ENCODE measurements around the gene COX15. TPM values are rescaled to one million over a fixed set of nuclear protein-coding genes. Genes with fewer than 3 reads are reported as not detected.

The COX15 gene
- total RNA-seq, 2 donors from 2014 or later, result 12.5 to 19.8 TPM

DNA sequence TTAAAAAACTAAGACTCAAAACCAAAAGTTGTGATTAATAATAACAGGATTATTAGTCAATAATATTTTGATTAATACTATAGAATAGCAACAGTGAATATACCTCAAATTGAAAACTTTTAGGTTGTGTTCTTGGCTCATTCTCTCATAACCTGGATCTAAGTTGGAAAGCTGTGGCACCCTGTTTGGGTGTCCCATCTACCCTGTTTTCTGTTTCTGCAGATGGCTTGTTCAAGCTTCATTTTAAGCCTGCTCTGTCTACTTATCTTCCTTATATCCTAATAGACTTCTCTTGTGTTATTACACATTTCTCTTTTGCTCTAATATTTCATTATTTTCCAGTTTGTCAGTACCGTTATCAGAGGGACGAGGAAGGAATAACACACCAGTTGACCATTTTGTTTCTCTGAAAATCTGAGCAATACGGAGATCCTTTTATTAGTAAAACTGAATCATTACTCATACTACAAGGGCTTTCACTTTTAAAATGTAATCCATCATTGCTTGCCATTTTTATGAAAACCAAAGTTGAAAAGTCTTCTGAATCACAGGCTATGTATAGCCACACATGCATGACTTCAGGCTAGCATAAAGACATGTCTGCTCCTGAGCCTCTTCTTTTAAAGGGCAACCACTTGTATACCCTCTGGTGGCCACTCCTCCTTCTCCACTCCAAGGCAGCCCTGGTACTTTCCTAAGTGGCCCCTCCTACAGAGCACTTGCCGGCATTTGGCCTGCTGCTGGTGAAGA lies 22.3 kb downstream of the COX15 start:
- H3K9me3 ChIP-seq, result no peaks in the 10 kb centered on the region
- no peaks in the 10 kb centered on the region for H3K27me3 ChIP-seq (replicated peaks; ENCODE audit: insufficient read depth)
- peak overlapping the region in 1 of 2 donors; percentile 23 for H3K27ac ChIP-seq
- ATAC-seq (ENCODE audit: insufficient number of reproducible peaks, low FRiP score, low read depth) (peak; percentile 47), DNase-seq (ENCODE audit: low spot score) (no peak)
- H3K36me3 ChIP-seq, result peaks cover 15% of the 10 kb centered on the region
- H3K4me3 ChIP-seq, result no peak overlapping the region
- no peaks in the 10 kb centered on the region for H3K4me1 ChIP-seq (ENCODE audit: control insufficient read depth in 1 of 2, low read depth in 2 of 2)
- TF ChIP-seq, protein P1, sequence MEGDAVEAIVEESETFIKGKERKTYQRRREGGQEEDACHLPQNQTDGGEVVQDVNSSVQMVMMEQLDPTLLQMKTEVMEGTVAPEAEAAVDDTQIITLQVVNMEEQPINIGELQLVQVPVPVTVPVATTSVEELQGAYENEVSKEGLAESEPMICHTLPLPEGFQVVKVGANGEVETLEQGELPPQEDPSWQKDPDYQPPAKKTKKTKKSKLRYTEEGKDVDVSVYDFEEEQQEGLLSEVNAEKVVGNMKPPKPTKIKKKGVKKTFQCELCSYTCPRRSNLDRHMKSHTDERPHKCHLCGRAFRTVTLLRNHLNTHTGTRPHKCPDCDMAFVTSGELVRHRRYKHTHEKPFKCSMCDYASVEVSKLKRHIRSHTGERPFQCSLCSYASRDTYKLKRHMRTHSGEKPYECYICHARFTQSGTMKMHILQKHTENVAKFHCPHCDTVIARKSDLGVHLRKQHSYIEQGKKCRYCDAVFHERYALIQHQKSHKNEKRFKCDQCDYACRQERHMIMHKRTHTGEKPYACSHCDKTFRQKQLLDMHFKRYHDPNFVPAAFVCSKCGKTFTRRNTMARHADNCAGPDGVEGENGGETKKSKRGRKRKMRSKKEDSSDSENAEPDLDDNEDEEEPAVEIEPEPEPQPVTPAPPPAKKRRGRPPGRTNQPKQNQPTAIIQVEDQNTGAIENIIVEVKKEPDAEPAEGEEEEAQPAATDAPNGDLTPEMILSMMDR (IDR thresholded peaks at IDR 0.05), result no peak

DNA sequence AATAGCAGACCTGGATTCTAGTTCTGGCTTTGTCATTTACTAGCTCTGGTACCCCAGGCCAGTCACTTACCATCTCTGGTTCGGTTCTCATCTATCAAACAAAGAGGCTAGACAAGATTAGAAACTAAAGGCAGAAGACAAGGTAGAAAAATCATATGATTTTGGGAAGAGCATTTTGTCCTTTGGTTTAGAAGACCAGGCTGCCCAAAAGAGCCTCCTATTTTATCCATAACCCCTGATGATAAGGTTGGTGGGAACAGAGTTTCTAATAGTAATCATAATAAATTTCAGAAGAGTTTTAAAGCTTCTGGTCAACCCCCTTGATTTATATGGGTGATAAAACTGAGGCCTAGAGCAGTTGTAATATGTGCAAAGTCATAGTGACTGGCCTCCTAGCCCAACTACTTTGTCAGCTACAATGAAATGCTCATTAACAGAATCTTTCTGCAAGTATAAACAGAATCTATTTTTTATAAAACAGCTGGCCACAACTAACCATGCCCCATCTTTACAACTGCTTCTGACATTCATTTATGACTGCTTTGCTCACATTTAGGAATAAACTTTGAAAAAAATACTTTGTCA lies 23.4 kb downstream of the COX15 start:
- Histone ChIP-seq H3K27ac (no peak overlapping the region), H3K4me1 (ENCODE audit: control insufficient read depth in 1 of 2, low read depth in 2 of 2) (no peaks in the 10 kb centered on the region), H3K36me3 (peaks cover 16% of the 10 kb centered on the region), H3K27me3 (replicated peaks; ENCODE audit: insufficient read depth) (no peaks in the 10 kb centered on the region), H3K4me3 (no peak overlapping the region), H3K9me3 (no peaks in the 10 kb centered on the region)
- TF ChIP-seq, protein P1 (IDR thresholded peaks at IDR 0.05), result no peak
- no peak for ATAC-seq (ENCODE audit: insufficient number of reproducible peaks, low FRiP score, low read depth)
- no peak for DNase-seq (ENCODE audit: low spot score)

DNA sequence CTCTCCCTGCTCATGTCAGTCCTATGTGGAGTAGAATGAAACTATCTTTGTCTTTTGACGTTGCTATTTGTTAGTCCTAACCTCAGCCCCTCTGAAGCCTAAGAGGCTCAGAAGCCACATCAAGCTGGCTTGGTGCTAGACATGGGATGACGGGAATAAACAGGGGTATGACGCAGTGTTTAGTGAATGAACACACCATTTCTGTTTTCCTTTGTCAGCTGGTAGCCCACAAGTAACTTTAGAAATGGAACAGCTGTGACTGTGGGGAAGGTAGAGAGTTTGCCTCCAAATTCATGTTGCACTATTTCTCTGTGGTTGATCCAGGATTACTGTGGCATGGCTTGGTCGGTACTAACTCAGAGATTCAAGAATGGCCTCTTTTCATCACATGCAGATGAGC lies 31.3 kb downstream of the COX15 start:
- peaks cover 39% of the 10 kb centered on the region for H3K36me3 ChIP-seq
- H3K4me3 ChIP-seq, result no peak overlapping the region
- TF ChIP-seq, protein P1 (IDR thresholded peaks at IDR 0.05), result no peak
- H3K27me3 ChIP-seq (replicated peaks; ENCODE audit: insufficient read depth), result no peaks in the 10 kb centered on the region
- no peaks in the 10 kb centered on the region for H3K9me3 ChIP-seq
- no peak for DNase-seq (ENCODE audit: low spot score)
- H3K4me1 ChIP-seq (ENCODE audit: control insufficient read depth in 1 of 2, low read depth in 2 of 2), result no peaks in the 10 kb centered on the region
- ATAC-seq (ENCODE audit: insufficient number of reproducible peaks, low FRiP score, low read depth), result no peak
- no peak overlapping the region for H3K27ac ChIP-seq

DNA sequence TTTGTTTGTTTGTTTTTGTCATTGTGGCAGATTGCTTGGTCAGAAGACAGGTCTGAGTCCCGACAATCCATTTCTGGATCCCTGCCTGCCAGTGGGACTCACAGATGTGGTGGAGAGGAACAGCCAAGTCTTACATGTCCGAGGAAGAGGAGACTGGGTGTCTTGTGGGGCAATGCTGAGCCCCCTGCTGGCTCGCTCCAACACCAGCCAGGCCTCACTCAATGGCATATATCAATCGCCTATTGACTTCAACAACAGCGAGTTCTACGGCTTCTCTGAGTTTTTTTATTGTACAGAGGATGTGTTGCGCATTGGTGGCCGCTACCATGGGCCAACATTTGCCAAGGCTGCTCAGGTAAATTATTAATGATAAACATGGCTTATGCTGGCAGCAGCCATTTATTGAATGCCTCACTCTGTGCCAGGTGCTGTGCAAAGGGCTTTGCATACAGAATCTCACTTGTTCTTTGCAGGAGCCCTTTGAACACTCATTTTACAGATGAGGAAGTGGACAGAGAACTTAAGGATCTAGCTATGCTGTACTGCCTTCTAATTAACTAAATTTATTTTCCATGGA lies 33.3 kb downstream of the COX15 start:
- ATAC-seq (ENCODE audit: insufficient number of reproducible peaks, low FRiP score, low read depth) (no peak), DNase-seq (ENCODE audit: low spot score) (no peak)
- H3K9me3 ChIP-seq, result no peaks in the 10 kb centered on the region
- no peak overlapping the region for H3K27ac ChIP-seq
- no peak overlapping the region for H3K4me3 ChIP-seq
- H3K27me3 ChIP-seq (replicated peaks; ENCODE audit: insufficient read depth), result no peaks in the 10 kb centered on the region
- H3K4me1 ChIP-seq (ENCODE audit: control insufficient read depth in 1 of 2, low read depth in 2 of 2), result no peaks in the 10 kb centered on the region
- H3K36me3 ChIP-seq, result peaks cover 28% of the 10 kb centered on the region
- TF ChIP-seq, protein P1 (IDR thresholded peaks at IDR 0.05), result no peak

DNA sequence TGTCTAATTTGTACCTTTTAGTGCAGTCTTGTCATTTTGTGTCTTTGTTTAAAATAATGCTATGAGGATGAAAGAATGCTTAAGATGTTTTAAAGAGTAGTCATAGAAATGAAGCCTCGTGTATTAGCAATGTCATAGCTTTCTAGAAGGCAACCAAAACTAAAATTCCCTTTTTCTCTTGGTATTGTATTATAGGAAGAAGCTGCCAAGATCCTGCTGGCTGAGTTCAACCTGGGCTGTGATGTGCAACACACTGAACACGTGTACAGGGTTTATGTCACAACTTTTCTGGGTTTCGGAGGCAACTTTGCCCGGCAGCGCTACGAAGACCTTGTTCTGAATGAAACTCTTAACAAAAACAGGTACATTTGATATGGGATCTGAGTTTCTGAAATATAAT lies 36.2 kb downstream of the COX15 start:
- Histone ChIP-seq H3K36me3 (peaks cover 35% of the 10 kb centered on the region), H3K4me3 (no peak overlapping the region), H3K4me1 (ENCODE audit: control insufficient read depth in 1 of 2, low read depth in 2 of 2) (no peaks in the 10 kb centered on the region), H3K9me3 (no peaks in the 10 kb centered on the region), H3K27ac (no peak overlapping the region), H3K27me3 (replicated peaks; ENCODE audit: insufficient read depth) (no peaks in the 10 kb centered on the region)
- ATAC-seq (ENCODE audit: insufficient number of reproducible peaks, low FRiP score, low read depth) (no peak), DNase-seq (ENCODE audit: low spot score) (no peak)
- TF ChIP-seq, protein P1 (IDR thresholded peaks at IDR 0.05), result no peak
